ENCODE results near the gene ZEB2.

- TF ChIP-seq CTCF (IDR thresholded peaks at IDR 0.05; ENCODE audit: low read depth, low read length, missing input control), result no peak
- no peak for TF ChIP-seq YY1 (IDR thresholded peaks at IDR 0.05)
- TF ChIP-seq MAX (IDR thresholded peaks at IDR 0.05), result no peak
Observed at GRCh38 chr2:144358979-144359541, 160.9 kb downstream of the ZEB2 start.
